GM18499 (cell line): ENCODE data around the gene XYLB.
"Not testable (repeated sequence)": the region's sequence is repeated elsewhere in the genome, so short reads cannot be mapped to it uniquely, and the experiment has no call there.

Experiments
- ATAC-seq: cut with Tn5 transposase; IDR thresholded peaks from one replicate; pipeline ENCODE4 v1.9.1; 2021; ENCODE audit warnings: moderate number of reproducible peaks; ENCODE audit not compliant: insufficient read depth, unreplicated experiment

Gene XYLB

DNA sequence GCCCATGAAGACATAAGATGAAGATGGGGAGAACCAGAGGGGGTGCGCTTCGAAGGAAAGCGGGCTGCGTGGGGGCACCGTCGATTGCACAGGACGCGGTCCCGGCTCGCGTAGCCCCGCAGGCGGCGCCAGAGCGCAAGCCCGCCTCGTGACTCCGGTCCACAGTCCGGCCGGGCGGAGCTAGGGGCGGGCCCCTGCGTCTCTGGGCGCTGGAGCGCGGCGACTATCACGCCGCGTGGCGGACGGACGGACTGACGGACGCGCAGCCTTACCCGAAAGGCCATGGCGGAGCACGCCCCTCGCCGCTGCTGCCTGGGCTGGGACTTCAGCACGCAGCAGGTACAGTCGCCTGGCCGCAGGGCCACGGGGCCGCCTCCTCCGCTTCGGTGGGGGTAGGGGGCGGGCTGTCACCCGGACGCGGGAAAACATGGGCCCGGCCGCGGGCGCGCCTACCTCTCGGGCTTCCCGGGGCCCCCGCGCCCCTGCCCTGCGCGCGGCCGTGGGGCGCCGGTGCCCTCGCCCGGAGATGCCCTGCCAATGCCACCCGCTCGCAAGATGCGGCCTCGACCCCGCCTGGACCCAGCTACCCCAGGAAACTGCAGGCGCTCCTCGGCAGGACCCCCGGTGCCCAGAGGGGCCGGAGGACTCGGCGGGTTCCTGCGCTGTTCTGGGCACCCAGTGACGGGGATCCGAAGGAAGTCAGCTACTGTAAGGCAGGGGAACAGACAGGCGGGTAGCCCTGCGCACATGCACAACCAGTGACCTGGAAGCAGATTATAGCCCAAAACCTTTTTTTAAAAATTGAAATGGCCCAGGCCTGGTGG is at the start of gene XYLB:
XYLB (plus strand) TSS at position 199 of the 824 bp plus-strand sequence; CDS start at position 283, 84 bp downstream.
- peak; percentile 64 for ATAC-seq

DNA sequence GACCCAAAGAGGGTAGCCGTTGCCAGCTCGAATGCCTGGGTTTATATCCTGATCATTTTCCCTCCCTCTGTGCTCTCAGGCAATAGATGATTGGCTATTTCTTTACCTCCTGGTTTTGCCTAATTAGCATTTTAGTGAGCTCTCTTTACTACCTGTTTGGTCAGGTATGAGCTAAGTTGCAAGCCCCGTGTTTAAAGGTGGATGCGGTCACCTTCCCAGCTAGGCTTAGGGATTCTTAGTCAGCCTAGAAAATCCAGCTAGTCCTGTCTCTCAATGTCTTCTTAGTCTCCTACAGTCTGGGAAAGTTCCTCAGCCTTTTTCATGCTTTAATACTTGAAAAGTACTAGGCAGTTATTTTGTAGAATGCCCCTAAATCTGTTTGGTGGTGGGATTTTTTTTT is 49.5 kb upstream of the XYLB start:
- not testable (repeated sequence) for ATAC-seq

DNA sequence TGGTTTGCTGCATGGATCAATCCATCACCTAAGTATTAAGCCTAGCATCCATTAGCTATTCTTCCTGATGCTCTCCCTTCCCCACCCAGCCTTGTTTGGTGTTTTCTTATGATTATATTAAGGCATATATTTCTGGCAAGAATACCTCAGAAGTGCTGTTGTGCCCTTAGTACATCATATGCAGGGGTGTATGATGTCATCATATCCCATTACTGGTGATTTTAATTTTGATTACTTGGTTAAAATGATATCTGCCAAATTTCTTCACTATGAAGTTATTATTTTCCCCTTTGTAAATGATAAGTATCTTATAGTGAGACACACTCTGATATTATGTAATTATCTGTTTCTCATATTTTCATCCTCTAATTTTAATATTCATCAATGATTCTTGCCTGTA is 49.0 kb upstream of the XYLB start:
- ATAC-seq: no peak

DNA sequence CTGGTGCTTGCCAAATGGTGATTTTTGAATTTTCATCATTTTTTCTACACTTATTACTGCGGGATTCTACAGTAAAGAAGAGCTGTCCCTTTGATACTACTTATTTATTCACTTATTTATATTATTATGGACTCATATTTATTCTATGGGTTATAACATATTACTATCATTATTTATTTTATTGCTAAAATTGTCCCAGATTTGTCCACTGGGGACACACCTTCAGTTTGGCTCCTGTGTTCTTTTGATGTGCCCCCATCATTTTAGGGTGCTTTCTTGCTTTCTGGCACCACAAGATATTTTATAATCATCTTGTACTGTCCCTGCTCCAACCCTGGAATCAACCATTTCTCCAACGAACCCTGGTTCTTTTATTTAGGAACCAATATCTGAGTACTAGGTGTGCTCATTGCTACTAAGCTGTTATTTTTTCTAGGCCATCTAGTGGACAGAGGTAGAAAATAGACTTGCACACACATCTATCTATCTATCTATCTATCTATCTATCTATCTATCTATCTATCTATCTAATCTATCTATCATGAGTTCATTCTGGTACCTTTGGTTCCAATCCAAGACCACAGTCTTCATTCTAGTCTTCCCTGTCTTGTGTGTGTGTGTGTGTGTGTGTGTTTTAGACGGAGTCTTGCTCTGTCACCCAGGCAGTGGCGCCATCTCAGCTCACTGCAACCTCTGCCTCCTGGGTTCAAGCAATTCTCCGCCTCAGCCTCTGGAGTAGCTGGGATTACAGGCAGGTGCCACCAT is 48.5 kb upstream of the XYLB start:
- ATAC-seq: no peak

DNA sequence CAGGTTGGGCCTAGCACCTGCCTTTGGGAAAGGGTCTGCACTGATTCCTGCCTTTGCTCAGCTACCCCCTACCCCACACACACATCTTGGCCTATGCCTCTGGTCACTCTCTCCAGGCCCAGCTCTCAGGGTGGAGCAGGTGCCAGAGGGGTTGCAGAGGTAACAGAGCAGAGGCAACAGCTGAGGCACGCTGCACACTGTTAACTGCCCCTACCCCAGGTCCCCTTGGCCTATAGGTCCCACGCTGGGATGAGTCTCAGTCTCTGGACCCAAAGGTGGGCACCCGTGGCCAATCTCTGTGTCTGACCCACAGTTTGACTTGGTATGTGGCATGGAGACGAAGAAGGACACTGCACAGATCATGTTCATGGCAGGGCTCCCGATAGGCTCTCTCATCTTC is 39.6 kb upstream of the XYLB start:
- ATAC-seq: no peak

DNA sequence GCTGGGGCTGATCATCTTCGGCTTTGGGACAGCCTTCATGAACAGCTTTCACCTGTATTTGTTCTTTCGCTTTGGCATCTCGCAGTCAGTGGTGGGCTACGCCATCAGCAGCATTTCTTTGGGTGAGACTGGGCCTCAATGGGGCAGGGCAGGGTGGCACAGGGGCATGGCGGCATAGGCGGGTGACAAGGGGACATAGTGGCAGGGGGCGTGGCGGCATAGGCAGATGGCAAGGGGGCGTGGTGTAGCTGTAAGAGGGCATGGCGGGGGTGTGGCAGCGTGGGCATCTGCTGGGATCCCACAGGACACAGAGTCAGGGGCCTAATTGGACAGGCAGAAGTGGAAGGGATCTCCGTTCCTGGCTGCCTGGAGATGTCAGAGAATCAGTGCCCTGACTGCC is 39.0 kb upstream of the XYLB start:
- ATAC-seq: no peak

DNA sequence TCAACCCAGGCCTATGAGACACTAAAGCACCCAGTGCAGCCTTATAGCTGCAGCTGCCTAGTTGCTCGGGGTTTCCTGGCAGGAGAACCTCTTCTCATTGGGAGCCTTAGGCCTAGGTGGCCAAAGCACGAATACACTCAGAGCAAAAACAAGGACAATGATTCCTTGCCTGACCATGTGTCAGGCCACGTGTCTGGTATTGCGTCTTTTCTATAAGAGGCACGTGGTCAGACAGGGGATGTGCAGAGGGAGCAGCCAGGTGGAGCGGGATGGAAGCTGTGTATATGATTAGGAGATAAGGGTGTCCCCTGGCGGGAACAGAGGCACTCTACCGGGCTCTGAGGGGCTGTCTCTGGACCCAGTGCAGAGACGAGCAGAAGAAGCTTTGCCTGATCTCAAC is 38.1 kb upstream of the XYLB start:
- ATAC-seq: no peak

DNA sequence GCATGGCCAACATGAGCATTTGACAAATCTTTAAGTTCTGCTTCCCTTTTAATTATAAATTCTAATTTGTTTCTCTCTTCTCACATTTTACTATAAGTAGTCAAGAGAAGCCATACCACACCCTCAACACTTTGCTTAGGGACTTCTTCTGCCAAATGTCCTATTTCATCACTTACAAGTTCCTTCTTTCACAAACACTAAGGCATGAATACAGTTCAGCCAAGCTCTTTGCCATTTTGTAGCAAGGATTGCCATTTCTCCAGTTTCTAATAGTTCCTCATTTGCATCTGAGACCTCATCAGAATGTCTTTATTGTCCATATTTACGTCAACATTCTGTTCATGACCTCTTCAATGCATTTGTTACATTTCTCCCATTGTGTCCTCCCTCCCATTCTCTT is 35.1 kb upstream of the XYLB start:
- ATAC-seq: no peak

DNA sequence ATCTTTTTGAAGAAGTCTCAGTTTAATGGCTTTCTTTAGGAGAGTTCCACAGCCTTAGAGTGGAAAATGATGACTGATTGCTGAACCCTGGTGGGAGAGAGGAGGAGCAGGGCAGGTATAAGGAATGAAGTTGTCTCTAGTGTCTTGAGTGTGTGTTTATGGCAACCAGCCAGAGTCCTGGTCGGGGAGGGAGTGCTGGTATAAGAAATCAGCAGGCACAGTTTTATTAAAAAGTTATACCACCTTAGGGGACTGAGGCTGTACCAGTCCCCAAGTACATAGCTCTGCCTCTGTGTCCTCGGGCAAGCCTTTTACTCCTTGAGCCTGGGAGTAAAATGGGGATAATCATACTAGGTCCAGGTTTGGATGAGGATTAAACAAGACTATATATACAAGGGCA is 34.6 kb upstream of the XYLB start:
- no peak for ATAC-seq

DNA sequence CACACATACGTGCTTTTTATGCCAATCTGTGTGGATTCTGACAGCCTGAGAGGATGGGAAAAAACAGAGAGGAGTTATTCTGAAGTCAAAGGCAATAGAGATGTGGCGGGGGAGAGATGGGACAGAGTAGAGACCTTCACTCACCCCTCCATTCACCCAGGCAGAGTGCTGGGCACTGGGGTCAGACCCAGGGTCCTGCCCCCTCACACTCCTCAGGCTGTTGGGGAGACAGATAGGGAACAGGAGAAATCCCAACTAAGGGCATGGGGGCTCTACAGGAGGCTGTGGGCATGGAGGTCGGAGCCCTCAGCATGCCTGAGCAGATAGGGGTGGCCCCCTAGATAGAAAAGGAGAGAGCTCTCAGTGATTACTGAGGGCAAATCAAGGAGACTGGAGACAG is 34.2 kb upstream of the XYLB start:
- no peak for ATAC-seq

DNA sequence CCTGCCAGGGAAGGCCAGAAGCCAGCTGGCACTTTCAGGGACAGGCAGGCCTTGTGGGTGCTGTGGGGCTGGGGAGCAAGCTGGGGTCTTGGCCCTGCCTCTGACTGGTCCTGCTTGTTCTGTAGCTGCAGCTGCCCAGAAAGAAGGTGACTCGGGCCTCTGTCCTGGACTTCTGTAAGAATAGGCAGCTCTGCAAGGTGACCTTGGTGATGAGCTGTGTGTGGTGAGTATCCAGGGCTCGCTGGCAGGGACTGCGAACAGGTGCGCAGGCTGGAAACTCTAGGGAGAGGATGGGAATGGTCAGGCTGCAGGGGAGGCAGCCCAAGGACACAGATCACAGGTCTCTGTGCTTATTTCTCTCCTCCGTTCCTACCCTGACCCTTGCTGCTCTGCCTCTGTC is 33.3 kb upstream of the XYLB start:
- no peak for ATAC-seq

DNA sequence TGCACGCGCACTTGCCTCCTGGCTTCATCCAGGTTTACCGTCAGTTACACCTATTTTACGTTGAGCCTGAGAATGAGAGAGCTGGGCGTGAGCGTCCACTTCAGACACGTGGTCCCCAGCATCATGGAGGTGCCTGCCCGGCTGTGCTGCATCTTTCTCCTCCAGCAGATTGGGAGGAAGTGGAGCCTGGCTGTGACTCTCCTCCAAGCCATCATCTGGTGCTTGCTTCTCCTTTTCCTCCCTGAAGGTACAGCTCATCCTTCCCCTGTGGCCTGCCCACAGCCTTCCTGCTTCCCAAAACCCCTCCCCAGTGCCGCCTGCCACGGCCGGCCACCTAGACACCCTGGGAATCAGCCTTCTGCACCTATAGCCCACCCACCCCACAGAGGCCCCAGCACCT is 32.9 kb upstream of the XYLB start:
- no peak for ATAC-seq

DNA sequence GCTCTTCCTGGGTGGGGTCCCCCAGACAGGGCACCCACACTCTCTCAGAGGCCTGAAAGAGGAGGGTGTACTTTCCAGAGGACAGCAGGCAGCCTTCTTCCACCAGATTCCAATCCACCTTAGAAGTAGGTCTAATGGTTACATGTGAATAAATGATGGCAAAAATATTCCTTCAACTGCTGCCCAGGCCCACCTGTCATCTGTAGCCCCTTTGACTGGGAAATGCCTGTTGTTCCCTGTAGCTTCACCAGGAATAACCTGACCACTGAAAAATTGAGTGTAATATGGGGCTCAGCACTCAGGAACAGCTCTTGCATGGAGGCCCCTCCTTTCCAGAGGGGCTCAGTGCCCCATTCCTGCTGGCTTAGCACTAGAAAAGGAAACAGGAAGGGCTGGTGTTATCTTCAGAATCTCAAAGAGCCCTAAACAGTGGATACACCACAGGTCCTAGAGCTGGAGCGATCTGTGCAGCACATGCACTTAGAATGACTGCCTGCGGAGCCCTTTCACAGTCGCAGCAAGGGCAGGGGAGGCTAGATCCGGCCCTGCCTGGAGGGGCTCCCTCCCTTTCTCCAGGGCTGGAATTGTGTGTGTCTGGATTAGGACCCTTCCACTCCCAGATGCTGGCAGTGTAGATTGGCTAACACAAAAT is 32.3 kb upstream of the XYLB start:
- no peak for ATAC-seq

DNA sequence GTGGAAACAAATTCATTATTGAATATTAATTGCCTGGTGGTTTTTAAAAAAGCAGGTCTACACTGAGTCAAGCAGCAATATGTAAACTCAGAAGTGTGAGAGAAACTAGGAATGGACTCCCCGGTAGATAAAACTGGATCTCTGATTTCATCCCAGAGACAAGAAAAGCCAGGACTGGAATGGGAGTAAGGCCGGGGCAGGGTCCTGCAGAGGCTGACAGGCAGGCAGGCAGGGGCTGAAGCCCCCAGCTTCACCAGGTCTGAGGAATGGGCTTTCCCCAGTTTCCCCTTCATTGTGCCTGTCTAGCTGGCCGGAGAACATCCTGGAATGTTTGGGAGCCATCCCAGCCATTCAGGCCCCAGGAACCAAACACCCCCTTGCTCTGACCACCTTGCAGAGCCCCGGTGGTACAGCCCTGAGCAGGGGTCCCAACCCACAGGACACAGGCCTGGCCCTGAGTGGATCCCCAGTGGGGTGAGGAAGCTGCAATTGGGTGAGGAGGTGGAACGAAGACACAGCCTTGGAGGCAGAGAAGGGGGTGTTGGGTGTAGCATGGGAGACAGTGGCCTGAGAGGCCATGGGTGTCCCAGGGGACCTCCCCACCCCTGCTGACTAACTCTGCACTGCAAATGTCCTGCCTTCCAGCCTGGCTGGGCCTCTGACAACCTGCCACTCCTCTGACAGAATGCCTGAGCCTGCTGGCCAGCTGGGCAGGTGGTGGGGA is 31.7 kb upstream of the XYLB start:
- no peak for ATAC-seq

DNA sequence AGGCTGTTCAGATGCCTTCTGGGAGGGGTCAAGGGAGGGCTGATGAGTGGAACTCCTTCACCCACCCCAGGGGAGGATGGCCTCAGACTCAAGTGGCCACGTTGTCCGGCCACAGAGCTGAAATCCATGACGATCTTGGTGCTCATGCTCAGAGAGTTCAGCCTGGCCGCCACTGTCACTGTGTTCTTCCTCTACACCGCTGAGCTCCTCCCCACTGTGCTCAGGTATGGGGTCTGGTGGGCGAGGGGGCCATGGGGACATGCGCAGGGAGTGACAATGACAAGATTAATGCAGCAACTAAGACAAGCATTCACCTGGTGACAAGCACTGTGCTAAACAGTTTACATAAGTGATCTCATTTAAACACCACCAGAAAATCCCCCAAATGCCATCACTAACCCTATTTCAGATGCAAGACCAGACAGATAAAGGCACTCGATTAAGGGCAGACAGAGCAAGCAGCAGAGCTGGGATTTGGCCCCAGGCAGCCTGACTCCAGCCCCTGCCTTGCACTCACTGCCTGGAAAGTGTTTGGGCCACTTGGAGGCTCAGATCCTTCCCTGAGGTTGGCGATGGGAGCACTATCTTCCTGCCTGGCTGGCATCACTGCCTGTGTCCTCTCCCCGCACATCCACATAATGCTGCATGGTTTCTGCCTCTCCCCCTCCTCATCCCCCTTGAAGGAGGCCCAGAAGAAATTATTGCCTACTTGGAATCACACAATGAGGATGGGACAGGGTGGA is 30.9 kb upstream of the XYLB start:
- ATAC-seq: no peak

DNA sequence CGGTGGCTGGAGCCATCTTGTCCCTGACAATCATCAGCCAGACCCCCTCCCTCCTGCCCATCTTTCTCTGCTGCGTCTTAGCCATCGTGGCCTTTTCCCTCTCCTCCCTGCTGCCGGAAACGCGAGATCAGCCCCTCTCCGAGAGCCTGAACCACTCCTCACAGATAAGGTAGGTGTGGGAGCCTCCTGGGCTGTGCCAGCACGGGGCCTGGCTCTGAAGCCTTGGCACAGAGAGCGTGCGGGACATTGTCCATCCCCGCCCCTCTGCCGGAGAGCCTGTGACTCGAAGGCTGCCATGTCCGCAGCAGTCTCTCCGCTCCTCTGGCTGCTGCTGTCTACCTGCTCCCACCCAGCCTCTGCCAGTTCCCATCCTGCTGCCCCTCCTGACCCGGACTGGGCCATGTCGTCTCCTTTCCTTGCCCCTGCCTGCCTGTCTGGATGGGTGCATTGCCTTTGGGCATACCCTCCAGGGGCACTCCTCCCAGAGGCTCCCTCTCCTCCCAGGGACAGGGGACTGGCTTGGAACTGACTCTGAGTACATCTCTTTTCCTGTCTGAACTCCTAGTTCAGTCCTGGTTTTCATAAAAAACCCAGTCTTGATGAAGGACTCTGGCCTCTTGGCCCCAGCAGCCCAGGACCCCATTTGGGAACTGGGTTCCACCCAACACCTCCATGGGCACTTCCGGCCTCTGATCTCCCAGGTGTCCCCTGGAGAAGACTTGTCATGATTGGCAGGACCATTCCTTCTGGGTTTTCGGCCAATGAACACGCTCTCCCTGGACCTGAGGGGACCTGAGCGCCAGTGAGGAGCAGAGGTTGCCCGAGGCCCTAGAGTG is 30.0 kb upstream of the XYLB start:
- no peak for ATAC-seq

DNA sequence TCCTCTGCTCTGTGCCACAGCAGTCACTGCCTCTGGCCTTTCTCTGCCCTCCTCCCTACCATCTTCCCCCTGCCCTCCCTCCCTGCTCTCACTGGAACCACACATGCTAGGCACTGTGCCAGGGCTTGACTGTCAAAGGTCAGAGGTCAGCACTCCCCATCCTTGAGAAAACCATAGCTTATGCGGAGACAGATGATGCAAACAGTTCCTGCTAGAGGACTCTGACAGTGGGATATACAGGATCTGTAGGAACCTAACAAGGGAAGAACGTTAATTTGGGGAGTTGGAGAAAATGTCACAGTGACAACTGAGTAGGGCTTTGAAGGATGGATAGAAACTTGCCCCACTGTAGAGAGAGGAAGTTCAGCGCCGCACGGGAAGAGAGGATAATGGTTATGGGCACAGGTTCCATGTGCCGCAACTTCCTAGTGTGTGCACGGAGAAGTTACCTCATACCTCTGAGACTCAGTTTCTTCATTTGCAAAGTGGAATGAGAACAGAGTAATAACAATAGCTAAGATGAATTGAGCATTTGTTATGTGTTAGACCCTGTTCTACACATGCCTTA is 29.3 kb upstream of the XYLB start:
- no peak for ATAC-seq

DNA sequence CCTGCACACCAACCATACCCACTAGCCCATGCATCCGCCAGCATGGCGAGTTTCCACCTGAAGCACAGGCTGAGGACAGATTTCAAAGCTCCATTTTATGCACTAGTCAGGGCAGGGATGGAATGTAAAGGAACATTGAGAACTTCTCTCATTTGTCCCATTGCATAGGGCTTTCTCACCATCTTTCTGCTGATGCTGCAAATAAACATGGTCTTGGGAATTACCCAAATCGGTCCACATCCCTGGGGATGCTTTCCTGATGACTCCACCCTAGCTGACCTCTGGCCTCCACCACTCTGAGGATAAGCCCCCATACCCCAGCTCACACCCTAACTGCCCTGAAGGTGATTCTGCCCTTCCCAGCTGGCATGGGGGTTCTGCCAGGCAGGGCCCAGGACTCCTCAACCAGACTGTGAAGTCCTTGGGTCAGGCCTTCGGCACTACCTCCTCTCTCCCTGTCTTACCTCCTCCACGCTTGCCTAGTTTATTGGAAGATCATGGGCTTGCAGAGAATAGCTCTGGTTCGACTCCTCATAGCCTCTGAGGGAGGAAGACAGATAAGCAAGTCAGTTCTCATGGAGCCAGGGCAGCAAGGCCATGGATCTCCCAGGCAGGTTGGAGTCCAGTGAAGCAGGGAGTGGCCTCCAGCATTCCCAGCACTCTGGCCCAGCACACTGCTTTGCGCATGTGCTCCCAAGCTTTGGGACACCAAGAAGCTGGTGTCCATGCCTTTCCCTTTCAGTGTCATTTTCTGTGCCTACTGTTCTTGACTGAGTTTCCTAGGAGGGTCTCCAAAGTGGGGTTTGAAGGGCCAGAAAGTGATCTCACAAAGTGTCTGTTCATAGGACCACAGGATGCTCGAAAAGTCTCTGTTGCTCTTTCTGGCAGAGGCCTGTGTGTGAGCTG is 27.6 kb upstream of the XYLB start:
- no peak for ATAC-seq
